Effector memory CD4-positive, alpha-beta T cell (primary cell): Measurements from ENCODE around the gene SMYD3.
"Not testable (repeated sequence)": the region's sequence is repeated elsewhere in the genome, so short reads cannot be mapped to it uniquely, and the experiment has no call there.

ENCODE experiments used
- DNase-seq, 3 donors: peaks; one replicate each; pipeline ENCODE4 v3.0.0-alpha.2; 2020
- H3K27ac ChIP-seq: 2 replicates; pipeline ENCODE4 v1.7.0; 2013; ENCODE audit warnings: mild to moderate bottlenecking, low read length, moderate library complexity; ENCODE audit not compliant: insufficient read depth, poor library complexity, severe bottlenecking
- H3K27me3 ChIP-seq: replicated peaks from 2 replicates; pipeline ENCODE4 v1.7.0; 2013; ENCODE audit warnings: mild to moderate bottlenecking, low read length; ENCODE audit not compliant: insufficient read depth, control insufficient read depth, poor library complexity, severe bottlenecking
- H3K36me3 ChIP-seq: 2 replicates; pipeline ENCODE4 v1.7.0; 2013; ENCODE audit warnings: mild to moderate bottlenecking, low read length, moderate library complexity; ENCODE audit not compliant: control insufficient read depth, insufficient read depth
- H3K4me1 ChIP-seq: 2 replicates; pipeline ENCODE4 v1.7.0; 2013; ENCODE audit warnings: low read length, mild to moderate bottlenecking; ENCODE audit not compliant: control insufficient read depth, insufficient read depth, poor library complexity, severe bottlenecking
- H3K4me3 ChIP-seq: 2 replicates; pipeline ENCODE4 v1.7.0; 2013; ENCODE audit warnings: low read length, low read depth, mild to moderate bottlenecking; ENCODE audit not compliant: insufficient read depth, poor library complexity, severe bottlenecking
- H3K9me3 ChIP-seq: 2 replicates; pipeline ENCODE4 v1.7.0; 2013; ENCODE audit warnings: mild to moderate bottlenecking, low read length, moderate library complexity; ENCODE audit not compliant: control insufficient read depth

Gene SMYD3

GRCh38 chr1:245831518-245831917, 675.6 kb downstream of the SMYD3 start:
- Histone ChIP-seq H3K9me3 (no peaks in the 10 kb centered on the region), H3K4me1 (no peaks in the 10 kb centered on the region), H3K4me3 (no peak overlapping the region), H3K27ac (no peak overlapping the region), H3K27me3 (no peaks in the 10 kb centered on the region), H3K36me3 (no peaks in the 10 kb centered on the region)
- no peak for DNase-seq

GRCh38 chr1:245829826-245830225, 677.3 kb downstream of the SMYD3 start:
- Histone ChIP-seq H3K4me3 (no peak overlapping the region), H3K9me3 (no peaks in the 10 kb centered on the region), H3K4me1 (no peaks in the 10 kb centered on the region), H3K27ac (no peak overlapping the region), H3K36me3 (no peaks in the 10 kb centered on the region), H3K27me3 (no peaks in the 10 kb centered on the region)
- DNase-seq: no peak

- Histone ChIP-seq H3K27me3 (no peaks in the 10 kb centered on the region), H3K36me3 (no peaks in the 10 kb centered on the region), H3K4me1 (no peaks in the 10 kb centered on the region), H3K4me3 (no peak overlapping the region), H3K9me3 (no peaks in the 10 kb centered on the region), H3K27ac (no peak overlapping the region)
- no peak for DNase-seq
Measured at GRCh38 chr1:245829194-245829593, 677.9 kb downstream of the SMYD3 start.

- Histone ChIP-seq H3K36me3 (no peaks in the 10 kb centered on the region), H3K4me1 (no peaks in the 10 kb centered on the region), H3K4me3 (no peak overlapping the region), H3K27ac (no peak overlapping the region), H3K27me3 (no peaks in the 10 kb centered on the region), H3K9me3 (no peaks in the 10 kb centered on the region)
- no peak for DNase-seq
Measured at GRCh38 chr1:245827301-245827700, 679.8 kb downstream of the SMYD3 start.

- no peaks in the 10 kb centered on the region for H3K9me3 ChIP-seq
- no peaks in the 10 kb centered on the region for H3K36me3 ChIP-seq
- DNase-seq: no peak
- no peak overlapping the region for H3K27ac ChIP-seq
- no peaks in the 10 kb centered on the region for H3K27me3 ChIP-seq
- no peaks in the 10 kb centered on the region for H3K4me1 ChIP-seq
- no peak overlapping the region for H3K4me3 ChIP-seq
Measured at GRCh38 chr1:245825128-245825901, 681.8 kb downstream of the SMYD3 start.

- Histone ChIP-seq H3K27me3 (no peaks in the 10 kb centered on the region), H3K27ac (no peak overlapping the region), H3K9me3 (no peaks in the 10 kb centered on the region), H3K4me1 (no peaks in the 10 kb centered on the region), H3K36me3 (no peaks in the 10 kb centered on the region), H3K4me3 (no peak overlapping the region)
- no peak for DNase-seq
Measured at GRCh38 chr1:245823408-245824147, 683.5 kb downstream of the SMYD3 start.

GRCh38 chr1:245822996-245823395, 684.1 kb downstream of the SMYD3 start:
- Histone ChIP-seq H3K36me3 (no peaks in the 10 kb centered on the region), H3K4me3 (no peak overlapping the region), H3K27ac (no peak overlapping the region), H3K9me3 (no peaks in the 10 kb centered on the region), H3K27me3 (no peaks in the 10 kb centered on the region), H3K4me1 (no peaks in the 10 kb centered on the region)
- no peak for DNase-seq

- not testable (repeated sequence) for DNase-seq, H3K4me1 ChIP-seq, H3K36me3 ChIP-seq, H3K27ac ChIP-seq, H3K27me3 ChIP-seq, H3K4me3 ChIP-seq, H3K9me3 ChIP-seq
Measured at GRCh38 chr1:245818363-245818762, 688.7 kb downstream of the SMYD3 start.

GRCh38 chr1:245816496-245816895, 690.6 kb downstream of the SMYD3 start:
- H3K36me3 ChIP-seq, H3K27me3 ChIP-seq, H3K9me3 ChIP-seq, H3K4me1 ChIP-seq, DNase-seq, H3K27ac ChIP-seq, H3K4me3 ChIP-seq: not testable (repeated sequence)

GRCh38 chr1:245814651-245815050, 692.4 kb downstream of the SMYD3 start:
- H3K4me1 ChIP-seq: no peaks in the 10 kb centered on the region
- H3K9me3 ChIP-seq: no peaks in the 10 kb centered on the region
- H3K27ac ChIP-seq: no peak overlapping the region
- H3K27me3 ChIP-seq: no peaks in the 10 kb centered on the region
- no peak overlapping the region for H3K4me3 ChIP-seq
- H3K36me3 ChIP-seq: no peaks in the 10 kb centered on the region
- DNase-seq: no peak
